Fibroblast of skin of left quadriceps (primary cell): ENCODE measurements around the gene FKBP9.
"Not testable (repeated sequence)": the region's sequence is repeated elsewhere in the genome, so short reads cannot be mapped to it uniquely, and the experiment has no call there.

Experiments used
- DNase-seq, 2 experiments: peaks; one replicate each; pipeline ENCODE4 v3.0.0-alpha.2; 2013; ENCODE audit warnings: low read depth in 2 of 2

The FKBP9 gene

GRCh38 chr7:32948202-32948601, 9.0 kb upstream of the FKBP9 start:
- DNase-seq = no peak

- no peak for DNase-seq
Measured at GRCh38 chr7:32952876-32953275, 4.4 kb upstream of the FKBP9 start.

GRCh38 chr7:32958046-32959025, 1.1 kb downstream of the FKBP9 start:
- peak; percentile 54 to 57 for DNase-seq

DNA sequence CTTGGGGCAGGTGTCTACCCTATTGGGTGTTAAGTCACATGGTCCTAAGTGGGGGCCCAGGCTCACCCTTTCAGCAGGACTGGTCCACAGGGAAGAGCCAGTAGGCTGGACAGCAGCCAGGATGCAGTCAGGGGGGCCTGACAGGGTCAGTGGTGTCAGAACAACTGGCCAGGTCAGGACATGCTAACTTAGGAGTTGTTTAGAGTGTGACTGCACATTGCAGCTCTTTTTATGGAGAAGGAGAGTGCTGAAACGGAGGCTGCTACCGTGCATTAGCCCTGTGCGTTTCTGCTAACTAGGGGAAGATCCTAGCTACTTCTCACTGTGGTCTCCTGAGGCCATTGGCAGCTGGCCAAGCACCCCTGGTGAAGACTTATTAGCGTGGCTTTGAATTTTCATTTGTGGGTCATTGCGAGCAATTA, 6.7 kb downstream of the FKBP9 start:
- not testable (repeated sequence) for DNase-seq

DNA sequence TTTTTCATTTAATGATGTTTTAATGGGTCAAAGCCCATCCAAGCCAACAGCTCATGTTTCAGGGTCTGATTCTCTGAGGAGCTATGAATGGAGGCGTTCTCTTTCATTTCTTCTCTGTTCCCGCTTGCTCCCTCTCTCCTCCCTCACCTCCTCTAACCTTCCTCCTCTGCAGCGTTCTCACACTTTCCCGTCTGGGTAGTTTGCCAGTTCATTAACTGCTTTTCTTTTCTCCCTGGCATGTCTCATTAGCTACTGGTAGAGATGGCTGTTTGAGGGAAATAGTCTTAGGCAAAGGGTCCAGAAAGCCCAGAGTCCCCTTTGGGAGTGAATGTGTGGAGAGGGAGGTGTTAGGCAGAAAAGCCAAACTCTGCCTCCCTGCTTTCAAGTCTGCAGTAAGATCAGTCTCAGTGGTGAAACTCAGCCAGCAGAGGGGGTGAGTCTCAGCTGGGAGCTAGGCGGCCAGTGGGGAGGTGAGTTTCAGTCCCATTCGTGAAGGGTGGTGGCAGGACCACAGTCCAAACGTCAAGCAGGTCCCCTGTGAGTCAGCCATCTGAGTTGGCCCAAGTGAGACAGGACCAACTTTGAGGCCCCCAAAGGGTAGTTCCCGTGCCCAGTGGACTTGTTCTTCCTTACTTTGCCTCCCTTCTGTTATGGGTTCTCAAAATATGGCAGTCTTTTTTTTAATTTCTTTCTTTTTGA, 7.4 kb downstream of the FKBP9 start:
- not testable (repeated sequence) for DNase-seq

GRCh38 chr7:32966489-32967267, 9.4 kb downstream of the FKBP9 start:
- not testable (repeated sequence) for DNase-seq

DNA sequence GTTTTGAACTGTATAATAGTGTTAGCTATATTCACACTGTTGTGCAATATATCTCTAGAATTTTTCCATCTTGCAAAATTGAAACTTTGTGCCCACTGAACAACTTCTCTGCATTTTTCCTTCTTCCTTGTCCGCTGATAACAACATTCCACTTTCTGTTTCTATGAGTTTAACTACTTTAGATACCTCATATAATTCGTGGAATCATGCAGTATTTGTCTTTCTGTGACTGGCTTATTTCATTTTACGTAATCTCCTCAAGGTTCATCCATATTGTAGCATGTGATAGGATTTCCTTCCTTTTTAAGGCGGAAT, 10.0 kb downstream of the FKBP9 start:
- not testable (repeated sequence) for DNase-seq

DNA sequence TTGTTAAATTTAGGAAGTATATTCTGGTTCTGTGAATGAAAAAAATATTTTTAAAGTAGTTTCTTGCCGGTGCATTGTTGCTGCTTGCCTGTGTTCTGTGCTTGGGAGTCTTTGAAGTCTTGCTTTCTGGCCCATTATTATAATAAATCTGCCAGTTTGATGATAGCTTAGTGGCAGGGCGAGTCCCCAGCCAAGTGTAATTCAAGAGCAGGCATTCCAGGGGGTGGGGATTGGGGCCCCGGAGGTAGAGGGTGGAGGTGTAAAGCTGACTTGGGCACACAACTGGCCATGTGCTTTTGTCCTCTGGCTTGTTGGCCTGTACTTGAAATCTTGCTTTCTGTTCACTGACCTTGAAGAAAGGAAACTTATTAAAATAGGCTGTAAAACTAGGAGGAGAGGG, 14.7 kb downstream of the FKBP9 start:
- not testable (repeated sequence) for DNase-seq

DNA sequence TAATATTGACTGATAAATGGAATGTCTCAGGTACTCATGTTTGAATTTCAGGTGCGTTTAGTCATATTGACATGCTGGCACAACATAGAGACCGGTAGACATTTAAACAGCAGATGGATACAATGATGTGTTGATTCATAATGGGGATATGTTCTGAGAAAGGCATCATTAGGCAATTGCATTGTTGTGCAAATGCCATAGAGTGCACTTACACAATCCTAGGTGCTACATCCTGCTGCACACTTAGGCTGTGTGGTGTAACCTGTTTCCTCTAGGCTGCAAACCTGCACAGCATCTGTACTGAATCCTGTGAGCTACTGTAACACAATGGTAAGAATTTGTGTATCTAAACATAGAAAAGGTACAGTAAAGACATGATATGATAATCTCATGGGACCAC, 19.9 kb downstream of the FKBP9 start:
- DNase-seq = not testable (repeated sequence)

GRCh38 chr7:32979246-32979645, 22.0 kb downstream of the FKBP9 start:
- DNase-seq = peak; percentile 88 to 91

DNA sequence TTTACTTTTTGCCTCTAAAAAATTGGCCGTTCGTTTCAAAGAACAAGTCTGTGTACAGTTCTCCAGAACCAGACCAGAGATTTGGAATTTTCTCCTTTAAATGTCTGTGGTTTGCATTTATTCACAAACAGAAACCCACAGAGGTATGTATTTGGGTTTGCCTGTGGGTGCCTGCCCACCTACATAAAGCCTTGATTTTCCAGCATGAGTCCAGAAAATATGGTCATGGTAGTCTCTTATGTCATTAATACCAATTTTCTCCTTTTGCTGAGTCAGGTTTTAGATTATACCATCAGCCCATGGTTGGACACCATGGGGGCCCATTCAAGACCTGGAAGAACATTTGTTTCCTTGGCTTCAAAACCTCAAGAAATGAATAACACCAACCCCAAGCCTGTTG, 22.7 kb downstream of the FKBP9 start:
- DNase-seq = not testable (repeated sequence)

GRCh38 chr7:32988148-32988547, 30.9 kb downstream of the FKBP9 start:
- not testable (repeated sequence) for DNase-seq

GRCh38 chr7:32991068-32991585, 33.9 kb downstream of the FKBP9 start:
- peak; percentile 82 to 84 for DNase-seq

DNA sequence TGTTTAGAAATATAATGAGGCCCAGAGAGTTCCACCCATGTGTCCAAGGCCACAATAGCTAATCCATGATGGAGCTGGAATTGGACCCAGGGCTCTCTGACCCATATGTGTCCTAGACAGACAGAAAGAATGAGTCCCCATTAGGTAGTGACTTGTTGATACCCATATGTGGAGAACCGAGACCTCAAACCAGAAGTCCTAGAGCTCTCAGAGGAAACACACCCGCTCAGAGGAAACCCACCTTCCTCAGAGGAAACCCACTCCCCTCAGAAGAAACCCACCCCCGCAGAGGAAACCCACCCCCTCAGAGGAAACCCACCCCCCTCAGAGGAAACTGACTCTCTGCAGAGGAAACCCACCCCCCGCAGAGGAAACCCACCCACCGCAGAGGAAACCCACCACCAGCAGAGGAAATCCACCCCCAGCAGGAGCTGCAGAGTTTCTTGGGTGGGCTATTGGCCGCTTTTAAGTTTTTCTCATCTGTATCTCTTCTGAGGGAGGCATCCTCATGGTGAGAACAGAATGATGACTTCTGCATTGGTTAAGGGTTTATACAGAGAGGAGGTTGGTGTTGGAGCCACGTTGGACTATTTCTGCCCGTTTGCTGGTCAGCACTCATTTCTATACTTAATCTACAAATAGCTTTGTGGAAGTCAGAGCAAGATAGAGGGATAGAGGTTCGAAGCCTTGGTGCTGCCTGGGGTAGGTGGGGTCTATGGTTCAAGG, 34.9 kb downstream of the FKBP9 start:
- not testable (repeated sequence) for DNase-seq

GRCh38 chr7:32992750-32993149, 35.5 kb downstream of the FKBP9 start:
- DNase-seq = not testable (repeated sequence)

DNA sequence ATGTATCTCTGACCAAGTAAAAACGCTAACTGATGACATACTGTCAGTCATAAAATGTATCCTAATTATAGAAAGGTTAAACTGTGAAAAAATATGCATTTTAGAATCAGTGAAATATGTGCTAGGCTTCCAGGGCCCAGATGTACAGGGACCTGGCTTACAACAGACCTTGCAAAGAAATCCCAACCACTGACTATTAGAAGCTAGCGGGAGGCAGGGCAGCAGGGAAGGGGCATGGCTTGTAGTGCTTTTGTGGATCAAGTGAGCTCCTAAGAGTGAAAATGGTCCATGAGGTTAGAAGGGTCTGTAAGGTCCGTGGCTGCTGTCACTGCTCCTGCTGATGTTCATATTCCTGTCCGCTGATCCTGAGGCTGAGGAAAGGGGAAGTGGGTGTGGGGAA, 40.7 kb downstream of the FKBP9 start:
- not testable (repeated sequence) for DNase-seq

DNA sequence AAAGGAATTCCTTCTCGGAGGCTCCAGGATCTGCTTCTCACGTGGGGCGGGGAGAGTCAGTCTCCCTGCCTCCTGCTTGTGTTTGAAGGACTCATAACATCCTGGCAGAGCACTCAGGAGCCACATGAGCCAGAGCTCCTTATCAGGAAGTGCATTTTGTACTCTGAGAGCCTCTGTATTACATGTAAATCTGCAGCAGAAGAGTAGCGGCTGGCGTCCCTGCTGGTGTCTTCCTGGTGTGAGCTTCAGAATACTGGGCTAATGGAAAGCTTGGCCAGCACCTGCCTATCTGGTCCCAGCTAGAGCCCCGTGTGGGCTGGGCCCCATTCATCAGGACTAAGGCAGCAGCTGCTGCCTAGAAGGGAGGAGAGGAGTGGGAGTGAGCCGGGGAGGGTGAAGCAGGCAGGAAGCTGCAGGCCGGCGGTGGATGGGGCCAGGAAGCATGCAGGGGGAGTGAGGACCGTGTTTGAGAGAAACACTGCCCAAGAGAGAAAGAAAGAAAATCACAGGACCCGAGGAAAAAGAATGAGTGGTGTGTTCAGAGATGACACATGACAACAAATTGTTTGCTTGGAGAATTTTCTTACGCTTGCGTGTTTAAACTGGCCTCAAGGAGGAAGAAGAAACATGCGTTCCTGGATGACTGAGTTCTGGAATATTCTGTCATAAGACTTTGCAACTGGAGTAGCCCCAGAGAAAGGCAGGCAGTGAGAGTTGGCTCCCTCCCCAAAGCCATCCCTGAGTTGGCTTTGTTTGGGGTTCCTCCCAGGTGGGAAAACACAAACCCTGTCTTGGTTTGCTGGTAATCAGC, 41.3 kb downstream of the FKBP9 start:
- DNase-seq = peak; percentile 64 to 67

- DNase-seq = not testable (repeated sequence)
Measured at GRCh38 chr7:32999380-32999779, 42.1 kb downstream of the FKBP9 start.

GRCh38 chr7:33003111-33003510, 45.9 kb downstream of the FKBP9 start:
- DNase-seq = not testable (repeated sequence)

- not testable (repeated sequence) for DNase-seq
Measured at GRCh38 chr7:33004104-33004616, 46.9 kb downstream of the FKBP9 start.
